Endothelial cell of umbilical vein (primary cell): Measurements from ENCODE around the gene ANO6.

ENCODE experiments used
- CTCF ChIP-seq, 2 donors: IDR thresholded peaks; 1 replicate in 1 of 2; 2 replicates in 1 of 2; pipeline ENCODE4 v1.5.1; 2011; ENCODE audit warnings: low read length in 2 of 2, mild to moderate bottlenecking in 2 of 2, moderate library complexity in 2 of 2, control low read depth in 1 of 2, inconsistent platforms in 1 of 2, low read depth in 1 of 2; ENCODE audit not compliant: insufficient read depth in 1 of 2; ENCODE audit errors: extremely low read depth in 1 of 2
- EZH2 ChIP-seq: IDR thresholded peaks from 2 replicates; pipeline ENCODE4 v1.6.1; 2012; ENCODE audit warnings: borderline replicate concordance, low read depth, mild to moderate bottlenecking, moderate library complexity, low read length, inconsistent platforms; ENCODE audit not compliant: severe bottlenecking
- FOS ChIP-seq: IDR thresholded peaks from 2 replicates; pipeline ENCODE4 v1.6.1; 2011; ENCODE audit warnings: mild to moderate bottlenecking, low read length, moderate library complexity, borderline replicate concordance; ENCODE audit not compliant: insufficient read depth
- MAX ChIP-seq: IDR thresholded peaks from 2 replicates; pipeline ENCODE4 v1.6.1; 2011; ENCODE audit not compliant: insufficient read depth, insufficient read length
- POLR2A ChIP-seq: IDR thresholded peaks from 2 replicates; pipeline ENCODE4 v1.6.1; 2012; ENCODE audit warnings: low read depth, mild to moderate bottlenecking, control low read depth, low read length
- POLR2AphosphoS5 ChIP-seq: IDR thresholded peaks from 2 replicates; pipeline ENCODE4 v1.6.1; 2012; ENCODE audit warnings: low read depth, mild to moderate bottlenecking, control low read depth, low read length, moderate library complexity; ENCODE audit not compliant: insufficient read depth

GRCh38 chr12:45406988-45407850 lies 191.3 kb downstream of the ANO6 start:
- TF ChIP-seq CTCF (IDR thresholded peaks at IDR 0.05; ENCODE audit: extremely low read depth in 1 of 2, insufficient read depth in 1 of 2, low read depth in 1 of 2, low read length in 2 of 2) (no peak), EZH2 (no peak), MAX (no peak), POLR2A (no peak), FOS (no peak), POLR2AphosphoS5 (no peak)
